ENCODE measurements around the gene ATG9A.

Gene ATG9A

GRCh38 chr2:219175928-219176817 is 53.3 kb downstream of the ATG9A start:
- Histone ChIP-seq H3F3A (ENCODE audit: control insufficient read depth, insufficient read depth) (peaks cover 16% of the 10 kb centered on the region), H3K4me2 (ENCODE audit: low read length) (peak overlapping the region; percentile 95), H3K4me3 (ENCODE audit: low read length) (peak overlapping the region; percentile 96), H3K79me2 (ENCODE audit: control insufficient read depth, low read length) (peaks cover 42% of the 10 kb centered on the region), H4K20me1 (ENCODE audit: control insufficient read depth, insufficient read depth, low read depth, low read length) (0 out of 2 replicates have a peak, but pooled peaks cover 5% of the 10 kb centered on the region), H3K36me3 (ENCODE audit: control insufficient read depth, low read length) (peaks cover 71% of the 10 kb centered on the region), H3K9me2 (replicated peaks; ENCODE audit: control insufficient read depth, low read length) (no peaks in the 10 kb centered on the region), H3K27ac (ENCODE audit: low read depth, low read length) (peak overlapping the region; percentile 99), H3K4me1 (ENCODE audit: control insufficient read depth, low read length) (peaks cover 28% of the 10 kb centered on the region), H3K9me3 (ENCODE audit: control insufficient read depth, insufficient read depth, low read length) (no peaks in the 10 kb centered on the region), H3K27me3 (ENCODE audit: control insufficient read depth, low read length) (no peaks in the 10 kb centered on the region)
- TF ChIP-seq CTCF (IDR thresholded peaks at IDR 0.05; ENCODE audit: low read depth, low read length, poor library complexity, severe bottlenecking), result peak; percentile 47
- TF ChIP-seq EZH2phosphoT487 (IDR thresholded peaks at IDR 0.05; ENCODE audit: borderline replicate concordance, low read length), result no peak

- Histone ChIP-seq H3F3A (ENCODE audit: control insufficient read depth, insufficient read depth) (peaks cover 21% of the 10 kb centered on the region), H3K4me2 (ENCODE audit: low read length) (peak overlapping the region; percentile 95), H3K9me3 (ENCODE audit: control insufficient read depth, insufficient read depth, low read length) (no peaks in the 10 kb centered on the region), H3K27ac (ENCODE audit: low read depth, low read length) (no peak overlapping the region; the same call in 1 of the 2 replicates), H3K4me3 (ENCODE audit: low read length) (peak overlapping the region; percentile 96), H4K20me1 (ENCODE audit: control insufficient read depth, insufficient read depth, low read depth, low read length) (0 out of 2 replicates have a peak, but pooled peaks cover 5% of the 10 kb centered on the region), H3K4me1 (ENCODE audit: control insufficient read depth, low read length) (peaks cover 28% of the 10 kb centered on the region), H3K9me2 (replicated peaks; ENCODE audit: control insufficient read depth, low read length) (no peaks in the 10 kb centered on the region), H3K36me3 (ENCODE audit: control insufficient read depth, low read length) (peaks cover 67% of the 10 kb centered on the region), H3K27me3 (ENCODE audit: control insufficient read depth, low read length) (no peaks in the 10 kb centered on the region), H3K79me2 (ENCODE audit: control insufficient read depth, low read length) (peaks cover 42% of the 10 kb centered on the region)
- TF ChIP-seq CTCF (IDR thresholded peaks at IDR 0.05; ENCODE audit: low read depth, low read length, poor library complexity, severe bottlenecking), result no peak
- no peak for TF ChIP-seq EZH2phosphoT487 (IDR thresholded peaks at IDR 0.05; ENCODE audit: borderline replicate concordance, low read length)
Observed at GRCh38 chr2:219175486-219175885, 54.0 kb downstream of the ATG9A start.

GRCh38 chr2:219174801-219175200 is 54.6 kb downstream of the ATG9A start:
- H3K9me2 ChIP-seq (replicated peaks; ENCODE audit: control insufficient read depth, low read length), result no peaks in the 10 kb centered on the region
- H3K27ac ChIP-seq (ENCODE audit: low read depth, low read length), result no peak overlapping the region
- no peaks in the 10 kb centered on the region for H3K9me3 ChIP-seq (ENCODE audit: control insufficient read depth, insufficient read depth, low read length)
- H3K4me2 ChIP-seq (ENCODE audit: low read length), result no peak overlapping the region
- H3K27me3 ChIP-seq (ENCODE audit: control insufficient read depth, low read length), result no peaks in the 10 kb centered on the region
- H3K79me2 ChIP-seq (ENCODE audit: control insufficient read depth, low read length), result peaks cover 36% of the 10 kb centered on the region
- H3K4me1 ChIP-seq (ENCODE audit: control insufficient read depth, low read length), result peaks cover 28% of the 10 kb centered on the region
- no peak overlapping the region for H3K4me3 ChIP-seq (ENCODE audit: low read length)
- 0 out of 2 replicates have a peak, but pooled peaks cover 5% of the 10 kb centered on the region for H4K20me1 ChIP-seq (ENCODE audit: control insufficient read depth, insufficient read depth, low read depth, low read length)
- H3F3A ChIP-seq (ENCODE audit: control insufficient read depth, insufficient read depth), result peaks cover 21% of the 10 kb centered on the region
- no peak for TF ChIP-seq CTCF (IDR thresholded peaks at IDR 0.05; ENCODE audit: low read depth, low read length, poor library complexity, severe bottlenecking)
- H3K36me3 ChIP-seq (ENCODE audit: control insufficient read depth, low read length), result peaks cover 60% of the 10 kb centered on the region
